Epithelial cell of prostate (primary cell): ENCODE data around the gene CCDC60.

Experiments used
- DNase-seq: peaks from one replicate; pipeline ENCODE4 v3.0.0-alpha.2; 2011; ENCODE audit warnings: low read depth, low spot score
- H3K27ac ChIP-seq: fragments of 450-650 bp; 2 replicates; pipeline ENCODE4 v1.5.1; 2017; ENCODE audit warnings: mild to moderate bottlenecking

Gene CCDC60

DNA sequence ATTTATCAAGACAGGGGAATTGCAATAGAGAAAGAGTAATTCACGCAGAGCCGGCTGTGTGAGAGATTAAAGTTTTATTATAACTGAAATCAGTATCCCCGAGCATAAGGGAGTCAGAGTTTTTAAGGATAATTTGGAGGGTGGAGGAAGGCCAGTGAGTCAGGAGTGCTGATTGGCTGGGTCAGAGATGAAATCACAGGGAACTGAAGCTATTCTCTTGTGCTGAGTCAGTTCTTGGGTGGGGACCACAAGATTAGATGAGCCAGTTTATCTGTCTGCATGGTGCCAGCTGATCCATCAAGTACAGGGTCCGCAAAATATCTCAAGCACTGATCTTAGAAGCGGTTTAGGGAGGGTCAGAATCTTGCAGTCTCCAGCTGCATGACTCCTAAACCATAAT is 96.6 kb downstream of the CCDC60 start:
- no peak overlapping the region for H3K27ac ChIP-seq
- no peak for DNase-seq

- H3K27ac ChIP-seq, result no peak overlapping the region
- no peak for DNase-seq
Observed at GRCh38 chr12:119432949-119433348, 98.4 kb downstream of the CCDC60 start.

DNA sequence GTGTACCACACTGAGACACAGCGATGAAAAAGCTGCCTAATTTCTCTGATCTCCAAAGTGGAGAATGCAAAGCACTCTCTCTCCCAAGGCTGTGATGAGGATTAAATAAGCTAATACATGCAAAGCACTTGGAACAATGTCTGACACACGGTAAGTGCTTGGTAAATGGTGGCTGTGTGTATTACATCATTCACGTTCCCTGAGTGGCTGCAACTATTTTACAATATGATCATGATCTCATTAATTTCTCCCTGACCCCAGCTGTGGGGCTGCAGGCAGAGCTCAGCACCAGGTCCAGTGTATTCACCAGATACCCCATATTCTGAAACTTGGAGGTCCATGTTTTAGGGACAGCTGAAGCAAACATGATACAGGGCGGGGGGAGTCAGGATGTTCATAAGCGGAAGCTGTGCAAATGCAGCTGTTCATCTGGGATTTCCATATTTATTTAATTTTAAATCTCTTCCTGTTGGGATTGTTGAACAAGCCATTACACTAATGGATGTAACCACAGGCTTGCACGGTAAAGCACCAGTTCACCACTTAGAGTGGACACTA is 106.4 kb downstream of the CCDC60 start:
- H3K27ac ChIP-seq, result no peak overlapping the region
- no peak for DNase-seq

GRCh38 chr12:119444462-119445044 is 110.0 kb downstream of the CCDC60 start:
- no peak overlapping the region for H3K27ac ChIP-seq
- peak; percentile 6 for DNase-seq

GRCh38 chr12:119446459-119446858 is 111.9 kb downstream of the CCDC60 start:
- DNase-seq, result peak; percentile 6
- no peak overlapping the region for H3K27ac ChIP-seq

DNA sequence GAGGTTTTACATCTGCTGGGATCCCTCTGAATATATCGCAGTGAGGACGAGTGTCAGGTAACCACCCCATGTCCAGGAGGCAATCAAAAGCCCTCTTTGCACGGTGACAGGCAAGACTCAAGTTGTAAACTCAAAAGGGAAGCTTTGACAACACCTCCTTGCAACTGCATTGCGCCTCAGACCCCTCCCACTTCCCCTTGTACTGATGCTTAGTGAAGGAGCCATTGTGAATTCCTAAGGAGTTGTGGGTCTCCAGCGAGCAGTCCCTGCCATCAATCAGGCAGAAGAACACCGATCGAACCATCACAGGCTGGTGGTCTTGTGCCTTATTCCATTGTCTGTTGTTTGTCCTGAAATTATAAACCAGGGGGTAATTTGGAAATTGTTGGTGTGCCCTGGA is 112.6 kb downstream of the CCDC60 start:
- H3K27ac ChIP-seq, result no peak overlapping the region
- DNase-seq, result no peak

DNA sequence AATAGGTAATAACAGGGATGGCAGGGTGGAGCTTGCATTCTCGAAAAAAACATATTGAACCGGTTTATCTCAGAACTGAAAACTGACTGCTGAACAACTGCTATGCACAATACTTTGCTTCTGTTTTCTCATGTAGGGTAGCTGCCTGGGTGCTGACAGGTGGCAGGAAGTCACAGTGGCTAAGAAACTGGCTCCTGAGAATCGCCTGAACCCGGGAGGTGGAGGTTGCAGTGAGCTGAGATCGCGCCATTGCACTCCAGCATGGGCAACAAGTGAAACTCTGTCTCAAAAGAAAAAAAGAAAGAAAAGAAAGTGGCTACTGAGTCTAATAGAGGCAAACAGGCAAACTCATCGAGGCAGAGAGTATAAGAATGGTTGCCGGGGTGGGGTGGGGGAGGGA is 113.1 kb downstream of the CCDC60 start:
- no peak for DNase-seq
- no peak overlapping the region for H3K27ac ChIP-seq

DNA sequence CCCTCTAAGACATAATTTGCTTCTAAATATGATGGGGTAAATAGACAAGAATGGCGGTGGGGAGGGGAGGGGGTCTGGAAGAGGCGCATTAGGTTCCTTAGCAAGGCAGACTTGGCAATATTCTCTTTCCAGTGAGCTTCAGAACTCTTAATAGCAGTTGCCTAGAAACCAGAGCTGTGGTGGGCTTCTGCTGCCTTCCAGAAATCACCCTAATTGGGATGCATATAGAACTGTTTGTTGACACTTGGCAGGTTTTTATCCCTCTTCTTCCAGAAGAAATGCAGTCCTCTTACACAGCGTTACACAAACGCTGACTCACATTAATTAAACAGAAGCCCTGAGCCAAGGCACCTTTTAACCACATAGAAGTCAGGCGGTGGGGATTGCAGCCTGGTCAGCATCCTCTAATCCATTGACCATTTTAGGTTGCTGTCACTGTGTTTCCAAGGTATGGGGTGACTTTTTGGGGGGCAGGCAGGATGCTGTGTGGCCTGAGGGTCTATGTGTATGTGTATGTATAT is 114.1 kb downstream of the CCDC60 start:
- DNase-seq, result no peak
- H3K27ac ChIP-seq, result no peak overlapping the region

DNA sequence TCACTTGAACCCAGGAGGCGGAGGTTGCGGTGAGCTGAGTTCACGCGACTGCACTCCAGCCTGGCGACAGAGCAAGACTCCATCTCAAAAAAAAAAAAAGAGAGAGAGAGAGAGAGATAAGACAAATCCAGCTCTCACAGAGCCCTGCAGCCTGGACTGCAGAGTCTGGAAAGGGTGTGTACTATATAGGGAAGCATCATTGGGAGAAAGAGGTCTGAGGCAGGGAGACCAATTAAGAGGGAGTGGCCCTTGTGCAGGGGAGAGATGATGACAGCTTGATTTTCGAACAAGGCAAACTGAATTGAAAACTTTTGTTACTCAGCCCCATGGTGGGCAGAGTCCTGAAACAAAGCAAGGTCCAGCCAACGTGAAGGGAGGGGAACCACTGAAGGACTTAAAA is 116.2 kb downstream of the CCDC60 start:
- H3K27ac ChIP-seq, result no peak overlapping the region
- DNase-seq, result no peak

GRCh38 chr12:119456824-119457223 is 122.3 kb downstream of the CCDC60 start:
- no peak for DNase-seq
- H3K27ac ChIP-seq, result no peak overlapping the region

- H3K27ac ChIP-seq, result no peak overlapping the region
- no peak for DNase-seq
Observed at GRCh38 chr12:119457271-119457670, 122.7 kb downstream of the CCDC60 start.

DNA sequence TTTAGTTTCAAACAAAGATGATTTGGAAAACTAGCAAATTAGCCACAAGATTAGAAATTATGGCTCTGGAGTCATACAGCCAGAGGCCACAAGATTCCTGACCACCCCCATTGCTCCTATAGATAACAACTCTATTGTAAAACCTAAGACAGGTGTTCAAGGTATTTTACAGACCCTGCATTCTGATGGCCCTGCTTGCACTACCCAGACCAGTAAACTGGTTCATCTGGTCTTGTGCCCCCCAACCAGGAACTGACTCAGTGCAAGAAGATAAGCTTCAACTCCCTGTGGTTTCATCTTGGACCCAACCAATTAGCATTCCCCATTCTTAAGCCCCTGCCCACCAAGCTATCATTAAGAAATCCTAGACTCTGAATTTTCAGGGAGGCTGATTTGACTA is 125.0 kb downstream of the CCDC60 start:
- DNase-seq, result no peak
- H3K27ac ChIP-seq, result no peak overlapping the region

DNA sequence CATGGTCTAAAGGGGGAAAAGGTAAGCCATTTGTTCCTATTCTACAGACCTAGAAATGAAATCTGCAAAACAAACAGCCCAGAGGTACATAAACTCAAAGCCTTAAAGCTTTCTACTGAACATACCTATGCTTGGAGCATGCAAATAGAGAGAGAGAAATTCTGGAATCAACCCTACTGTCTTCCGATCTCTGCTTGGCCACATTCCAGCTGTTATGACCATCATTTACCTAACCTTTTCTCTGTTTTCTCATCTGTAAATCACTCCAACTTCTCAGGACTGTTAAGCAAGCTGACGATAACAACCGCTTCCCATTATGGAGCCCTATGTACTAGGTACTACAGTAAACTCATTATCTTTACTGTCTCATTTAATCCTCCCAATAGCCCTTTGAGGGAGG is 126.3 kb downstream of the CCDC60 start:
- H3K27ac ChIP-seq, result no peak overlapping the region
- DNase-seq, result no peak

DNA sequence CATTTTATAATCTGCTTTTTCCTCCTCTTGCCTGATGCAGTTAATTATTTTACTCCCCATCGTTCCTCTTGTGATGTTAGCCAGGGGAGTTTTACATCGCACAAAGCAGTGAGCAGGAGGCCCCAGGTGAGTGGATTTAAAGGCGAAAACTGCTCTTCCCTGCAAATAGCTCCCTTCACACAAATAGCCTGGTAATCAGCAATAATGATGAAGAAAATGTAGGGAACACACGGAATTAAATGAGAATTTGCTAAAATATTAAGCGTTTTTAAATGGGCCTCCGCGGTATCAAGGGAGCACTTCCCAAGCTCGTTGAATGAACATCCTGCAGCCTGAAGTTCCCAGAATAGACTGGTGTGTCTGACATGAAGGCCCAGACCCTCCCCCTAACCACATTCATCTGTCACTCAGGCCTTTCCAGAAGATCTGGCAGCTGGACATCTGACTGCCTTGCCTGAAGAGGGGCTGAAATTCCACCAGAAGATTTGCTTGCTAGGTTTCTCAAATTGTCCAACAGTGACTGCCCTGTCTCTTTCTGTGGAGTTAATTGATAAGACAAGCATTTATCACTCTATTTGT is 127.2 kb downstream of the CCDC60 start:
- no peak for DNase-seq
- H3K27ac ChIP-seq, result no peak overlapping the region

- DNase-seq, result no peak
- H3K27ac ChIP-seq, result no peak overlapping the region
Observed at GRCh38 chr12:119463211-119463926, 128.8 kb downstream of the CCDC60 start.

DNA sequence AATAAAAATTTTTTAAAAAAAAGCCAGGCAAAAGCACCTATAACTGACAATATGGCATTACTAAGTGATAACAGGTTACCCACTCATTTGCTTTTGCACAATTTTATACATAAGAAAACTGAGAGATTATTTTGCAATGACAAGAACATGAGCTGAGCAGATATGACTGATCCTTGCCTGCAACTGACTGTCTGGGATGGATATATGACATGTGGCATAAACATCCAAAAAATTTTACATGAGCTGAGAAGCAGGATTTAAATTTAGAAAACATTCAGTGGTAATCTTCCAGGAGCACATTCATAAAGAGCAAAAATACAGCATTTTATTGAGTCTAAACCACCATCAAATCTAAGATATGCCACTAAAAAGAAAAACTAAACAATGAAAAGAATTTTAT is 133.8 kb downstream of the CCDC60 start:
- DNase-seq, result no peak
- no peak overlapping the region for H3K27ac ChIP-seq

GRCh38 chr12:119475650-119476049 is 141.1 kb downstream of the CCDC60 start:
- no peak for DNase-seq
- no peak overlapping the region for H3K27ac ChIP-seq

- no peak overlapping the region for H3K27ac ChIP-seq
- DNase-seq, result no peak
Observed at GRCh38 chr12:119476951-119477350, 142.4 kb downstream of the CCDC60 start.

GRCh38 chr12:119479121-119479561 is 144.6 kb downstream of the CCDC60 start:
- H3K27ac ChIP-seq, result no peak overlapping the region
- peak; percentile 2 for DNase-seq

DNA sequence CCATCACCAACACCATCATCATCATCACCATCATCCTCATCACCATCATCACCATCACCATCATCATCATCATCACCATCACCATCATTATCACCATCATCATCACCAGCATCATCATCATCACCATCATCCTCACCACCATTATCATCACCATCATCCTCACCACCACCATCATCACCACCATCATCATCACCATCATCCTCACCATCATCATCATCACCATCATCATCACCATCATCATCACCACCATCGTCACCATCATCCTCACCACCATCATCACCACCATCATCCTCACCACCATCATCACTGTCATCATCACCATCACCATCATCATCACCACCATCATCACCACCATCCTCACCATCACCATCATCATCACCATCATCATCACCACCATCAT is 146.0 kb downstream of the CCDC60 start:
- DNase-seq, result no peak

GRCh38 chr12:119486599-119487154 is 152.1 kb downstream of the CCDC60 start:
- DNase-seq, result no peak
- H3K27ac ChIP-seq, result no peak overlapping the region

More for the DNA sequence above, 146.0 kb downstream of the CCDC60 start:
- no peak overlapping the region for H3K27ac ChIP-seq
